NCI-H1694 (cell line): ENCODE results near the gene SULT6B1.
A peak's percentile ranks its signal among the peaks of the same experiment; 100 is the strongest.
"Not testable (repeated sequence)": the region's sequence is repeated elsewhere in the genome, so short reads cannot be mapped to it uniquely, and the experiment has no call there.

Experiments
- DNase-seq: peaks from one replicate; lab custom pipeline; 2025; lab: John Stamatoyannopoulos, UW

The SULT6B1 gene, protein sequence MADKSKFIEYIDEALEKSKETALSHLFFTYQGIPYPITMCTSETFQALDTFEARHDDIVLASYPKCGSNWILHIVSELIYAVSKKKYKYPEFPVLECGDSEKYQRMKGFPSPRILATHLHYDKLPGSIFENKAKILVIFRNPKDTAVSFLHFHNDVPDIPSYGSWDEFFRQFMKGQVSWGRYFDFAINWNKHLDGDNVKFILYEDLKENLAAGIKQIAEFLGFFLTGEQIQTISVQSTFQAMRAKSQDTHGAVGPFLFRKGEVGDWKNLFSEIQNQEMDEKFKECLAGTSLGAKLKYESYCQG

DNA sequence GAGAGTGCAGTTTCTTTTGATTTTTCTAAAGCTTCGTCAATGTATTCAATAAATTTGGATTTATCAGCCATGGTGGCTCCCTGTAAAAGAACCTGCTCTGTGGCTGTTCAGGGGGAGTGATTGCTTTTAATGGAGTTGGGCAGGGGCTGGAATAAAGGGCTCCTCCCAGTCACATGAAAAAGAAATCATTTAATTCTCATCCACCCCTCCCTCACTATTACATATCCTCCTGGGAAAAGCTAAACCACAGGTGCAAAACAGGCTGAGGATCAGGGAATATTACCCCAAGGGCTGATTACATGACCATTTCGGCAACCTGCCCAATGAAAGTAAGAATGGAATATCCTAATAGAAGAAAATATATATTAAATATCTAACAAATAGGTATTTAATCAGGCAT lies at the start of gene SULT6B1:
SULT6B1 (minus strand) TSS at position 101 of the 400 bp plus-strand sequence; CDS start at position 71, 30 bp downstream.
- no peak for DNase-seq

DNA sequence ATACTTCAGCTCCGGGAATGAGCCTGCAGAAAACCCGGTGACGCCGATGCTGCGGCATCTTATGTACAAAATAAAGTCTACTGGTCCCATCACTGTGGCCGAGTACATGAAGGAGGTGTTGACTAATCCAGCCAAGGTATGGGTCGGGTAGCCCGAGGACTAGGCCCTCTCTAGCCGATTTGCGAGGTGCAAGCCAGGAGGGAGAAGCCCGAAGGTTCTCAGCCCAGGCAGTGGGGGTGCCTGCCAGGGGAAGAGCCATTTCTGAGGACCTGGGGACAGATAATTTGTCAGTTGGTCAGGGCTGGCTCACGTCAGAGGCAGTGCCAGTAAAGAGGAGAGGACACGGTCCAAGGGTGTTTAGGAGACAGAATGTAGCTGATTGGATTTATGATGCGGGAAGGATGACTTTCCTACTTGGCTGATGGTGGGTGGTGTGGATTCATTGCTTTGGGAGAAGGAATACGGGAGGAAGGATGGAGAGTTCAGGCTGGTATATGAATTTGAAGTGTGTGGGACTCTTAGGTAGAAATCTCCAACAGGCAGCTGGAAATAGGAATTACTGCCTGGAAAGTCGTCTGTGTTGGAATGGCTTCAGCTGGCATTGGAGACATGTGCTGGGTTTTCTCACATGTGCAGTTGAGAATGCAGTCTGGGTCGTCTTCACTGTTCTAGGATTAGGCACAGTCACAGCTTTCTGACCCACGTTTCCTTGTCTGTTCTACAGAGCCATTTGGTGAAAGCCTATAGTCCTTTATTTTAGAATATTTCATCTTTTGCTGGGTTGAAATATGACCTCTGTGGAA lies 43.9 kb upstream of the SULT6B1 start:
- DNase-seq, result no peak

DNA sequence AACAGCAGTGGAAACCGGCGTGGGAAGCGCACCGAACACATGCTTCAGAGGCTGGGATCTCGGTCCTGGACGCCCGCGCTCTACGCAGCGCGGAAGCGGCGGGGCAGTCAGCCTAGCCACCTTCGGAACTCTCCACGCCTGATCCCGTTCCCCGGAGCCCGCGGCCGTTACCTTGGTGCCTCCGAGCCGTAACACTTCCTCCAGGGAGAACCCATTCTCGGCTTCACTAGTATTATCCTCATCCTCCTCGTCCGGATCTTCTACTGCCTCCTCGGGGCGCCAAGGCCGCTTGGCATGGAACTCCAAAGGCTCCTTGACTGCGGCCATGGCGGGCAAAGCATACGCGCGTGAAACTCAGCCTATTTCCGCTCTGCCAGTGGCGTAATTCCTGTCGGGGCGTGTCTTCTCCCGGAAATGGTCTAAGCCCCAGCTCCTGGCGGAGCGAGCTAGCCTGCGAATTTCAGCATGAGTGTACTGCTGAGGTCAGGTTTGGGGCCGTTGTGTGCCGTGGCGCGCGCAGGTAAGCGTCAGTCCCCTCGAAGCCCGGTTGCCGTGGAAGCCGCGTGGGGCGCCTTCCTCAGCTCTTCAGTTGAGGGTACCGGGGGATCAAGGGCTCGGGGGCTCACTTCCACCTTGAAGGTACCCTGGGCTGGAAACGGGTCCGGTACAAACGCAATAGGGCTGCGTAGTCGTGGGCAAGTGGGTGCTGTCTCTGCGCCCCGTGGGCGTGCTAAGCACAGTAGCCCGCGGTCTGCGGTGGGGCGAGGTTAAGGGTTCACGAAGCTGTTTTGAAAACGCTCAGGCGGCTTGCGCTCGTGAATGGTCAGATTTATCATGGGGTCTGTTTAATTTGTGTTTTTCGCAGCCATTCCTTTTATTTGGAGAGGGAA lies 43.0 kb upstream of the SULT6B1 start, which contains the start of the genes CEBPZ and NDUFAF7:
CEBPZ (minus strand) TSS at position 356 of the 890 bp plus-strand sequence; CDS start at position 327, 29 bp downstream.
NDUFAF7 (plus strand) TSS at position 418 of the 890 bp plus-strand sequence; CDS start at position 466, 48 bp downstream.
- peak; percentile 78 for DNase-seq

DNA sequence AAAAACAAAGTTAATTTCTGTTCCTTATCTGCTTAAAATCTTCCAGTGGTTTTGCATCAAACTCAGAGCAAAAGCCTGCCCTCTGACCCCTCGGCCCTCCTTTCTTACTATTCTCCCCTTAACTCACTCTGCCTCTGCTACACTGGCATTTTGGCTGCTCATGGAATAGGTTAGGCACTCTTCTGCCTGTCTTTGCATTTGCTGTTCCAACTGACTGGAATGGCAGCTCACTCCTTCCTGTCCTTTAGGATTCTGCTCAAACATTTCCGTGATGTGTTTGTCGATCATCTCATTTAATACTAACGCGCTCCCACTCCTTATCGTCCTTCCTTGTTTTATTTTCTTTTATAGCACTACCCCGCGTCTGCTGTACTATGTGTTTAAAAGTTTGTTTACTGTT lies 42.1 kb upstream of the SULT6B1 start:
- no peak for DNase-seq

GRCh38 chr2:37228788-37229187 lies 40.3 kb upstream of the SULT6B1 start:
- DNase-seq, result no peak

GRCh38 chr2:37226863-37227262 lies 38.4 kb upstream of the SULT6B1 start:
- no peak for DNase-seq

DNA sequence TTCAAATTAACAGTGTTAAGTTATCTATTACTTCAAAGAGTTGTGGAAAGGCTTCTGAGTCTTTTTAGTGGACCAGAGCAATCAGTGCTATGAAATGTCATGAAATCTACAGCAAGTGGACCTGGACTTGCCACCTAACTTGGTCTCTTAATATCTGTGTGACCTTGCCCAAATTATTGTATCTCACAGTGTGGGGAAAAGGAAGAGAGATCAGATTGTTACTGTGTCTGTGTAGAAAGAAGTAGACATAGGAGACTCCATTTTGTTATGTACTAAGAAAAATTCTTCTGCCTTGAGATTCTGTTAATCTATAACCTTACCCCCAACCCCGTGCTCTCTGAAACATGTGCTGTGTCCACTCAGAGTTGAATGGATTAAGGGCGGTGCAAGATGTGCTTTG lies 36.7 kb upstream of the SULT6B1 start:
- DNase-seq, result not testable (repeated sequence)

DNA sequence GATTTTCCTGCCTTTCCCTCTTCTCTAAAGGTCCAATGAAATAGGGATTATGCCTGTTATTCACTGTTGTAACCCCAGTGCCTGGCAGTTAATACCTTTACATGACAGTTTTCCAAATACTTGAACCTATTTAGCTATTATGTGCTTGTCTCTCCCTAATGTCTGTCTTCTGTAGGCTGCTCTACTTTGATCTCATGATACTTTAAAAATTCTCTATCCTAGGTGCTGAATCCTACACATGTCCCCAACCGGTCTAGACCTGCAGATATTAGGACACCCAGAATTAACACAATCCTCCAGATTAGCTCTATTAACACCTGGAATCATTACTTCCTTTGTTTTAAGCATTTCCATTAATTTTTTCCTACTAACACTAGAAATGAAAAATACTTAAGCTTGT lies 35.6 kb upstream of the SULT6B1 start:
- DNase-seq, result no peak

DNA sequence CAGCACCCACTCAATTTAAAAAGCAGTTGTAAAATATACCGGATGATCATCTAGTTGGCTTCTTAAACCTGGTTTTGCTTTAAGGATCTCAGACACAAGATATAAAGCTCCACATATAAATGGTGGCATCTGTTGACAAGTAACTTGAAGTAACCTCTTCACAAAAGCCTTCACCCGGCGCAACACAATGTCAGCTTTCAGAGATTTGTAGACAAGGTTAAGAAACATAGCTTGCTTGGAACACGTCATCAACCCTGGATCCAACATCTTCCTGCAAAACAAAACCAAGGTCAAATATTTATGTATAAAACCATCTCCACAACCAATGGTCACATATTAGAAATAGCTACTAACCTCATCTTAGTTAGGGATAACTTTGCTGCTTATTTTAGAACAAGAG lies 34.7 kb upstream of the SULT6B1 start:
- no peak for DNase-seq

DNA sequence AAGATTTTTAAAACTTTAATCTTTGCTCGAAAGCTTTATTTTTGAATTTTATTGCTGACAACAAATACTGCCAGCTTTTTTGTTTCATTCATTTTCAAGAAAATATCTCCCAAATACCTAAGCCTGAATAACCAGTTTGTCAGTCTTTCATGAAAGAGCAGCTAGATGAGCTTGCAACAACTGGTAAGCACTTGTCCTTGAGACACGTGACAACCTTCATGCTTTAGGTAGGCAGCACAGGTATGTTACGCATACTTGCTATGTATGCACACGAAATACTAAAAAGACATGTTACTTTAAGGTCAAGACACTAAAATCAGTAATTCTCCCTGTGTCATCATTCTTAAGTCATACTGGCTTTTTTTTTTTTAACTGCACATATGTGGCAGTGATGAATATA lies 30.6 kb upstream of the SULT6B1 start:
- no peak for DNase-seq

GRCh38 chr2:37215250-37215649 lies 26.8 kb upstream of the SULT6B1 start:
- DNase-seq, result no peak

DNA sequence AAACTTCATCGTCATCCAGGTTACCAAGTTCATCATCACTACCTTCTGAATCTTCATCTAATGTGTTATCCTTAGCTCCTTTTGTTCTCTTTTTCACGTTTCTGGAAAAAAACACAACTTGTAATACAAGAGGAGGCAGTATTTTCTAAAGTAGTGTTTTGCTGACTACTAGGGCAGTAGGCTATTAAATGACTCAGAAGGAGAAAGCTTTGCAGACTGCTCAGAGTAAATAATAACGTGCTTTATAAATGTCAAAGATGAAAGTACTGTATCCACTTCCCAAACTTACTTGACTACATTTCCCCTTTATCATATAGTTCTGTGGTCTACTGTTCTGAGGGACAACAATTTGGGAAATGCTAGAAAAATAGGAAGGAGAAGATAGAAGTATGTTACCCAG lies 23.5 kb upstream of the SULT6B1 start:
- no peak for DNase-seq

GRCh38 chr2:37211212-37211611 lies 22.7 kb upstream of the SULT6B1 start:
- DNase-seq, result no peak

DNA sequence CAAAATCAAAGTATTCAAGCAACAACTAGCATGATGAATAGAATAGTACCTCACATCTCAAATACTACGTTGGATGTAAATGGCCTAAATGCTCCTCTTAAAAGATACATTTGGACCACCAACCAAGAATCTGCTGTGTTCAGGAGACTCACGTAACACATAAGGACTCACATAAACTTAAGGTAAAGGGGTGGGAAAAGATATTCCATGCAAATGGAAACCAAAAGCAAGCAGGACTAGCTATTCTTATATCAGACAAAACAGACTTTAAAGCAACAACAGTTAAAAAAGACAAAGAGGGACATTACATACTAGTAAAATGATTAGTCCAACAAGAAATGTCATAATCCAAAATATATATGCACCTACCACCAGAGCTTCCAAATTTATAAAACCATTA lies 18.3 kb upstream of the SULT6B1 start:
- not testable (repeated sequence) for DNase-seq

DNA sequence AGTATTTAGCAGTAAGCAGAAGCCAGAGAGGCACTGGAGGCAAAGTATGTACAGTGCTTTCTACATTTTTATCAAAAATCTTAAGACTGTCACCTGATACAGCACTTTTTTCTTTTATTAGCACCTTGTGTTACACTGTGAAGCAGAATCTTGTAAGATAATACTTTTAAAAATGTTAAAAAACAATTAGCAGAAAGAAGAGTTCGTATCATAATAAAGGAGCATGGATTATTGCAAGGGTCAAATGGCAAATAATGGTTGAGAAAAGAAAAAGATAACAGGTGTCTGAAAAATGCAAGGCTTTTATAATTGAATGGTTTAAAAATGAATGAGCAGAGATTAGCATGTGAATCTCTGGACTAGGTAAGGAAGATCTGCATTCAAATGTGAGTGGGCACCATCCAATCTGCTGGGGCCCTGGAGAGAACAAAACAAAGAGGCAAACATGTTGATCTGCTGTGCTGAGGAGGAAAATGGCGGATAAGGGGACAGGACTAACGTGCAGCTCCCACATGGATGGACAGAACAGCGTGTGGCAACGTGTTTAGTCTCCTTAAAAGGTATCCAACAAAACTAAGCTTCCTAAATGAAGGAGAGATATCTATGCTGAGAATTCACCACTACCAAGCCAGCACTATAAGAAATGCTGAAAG lies 17.3 kb upstream of the SULT6B1 start:
- DNase-seq, result no peak

DNA sequence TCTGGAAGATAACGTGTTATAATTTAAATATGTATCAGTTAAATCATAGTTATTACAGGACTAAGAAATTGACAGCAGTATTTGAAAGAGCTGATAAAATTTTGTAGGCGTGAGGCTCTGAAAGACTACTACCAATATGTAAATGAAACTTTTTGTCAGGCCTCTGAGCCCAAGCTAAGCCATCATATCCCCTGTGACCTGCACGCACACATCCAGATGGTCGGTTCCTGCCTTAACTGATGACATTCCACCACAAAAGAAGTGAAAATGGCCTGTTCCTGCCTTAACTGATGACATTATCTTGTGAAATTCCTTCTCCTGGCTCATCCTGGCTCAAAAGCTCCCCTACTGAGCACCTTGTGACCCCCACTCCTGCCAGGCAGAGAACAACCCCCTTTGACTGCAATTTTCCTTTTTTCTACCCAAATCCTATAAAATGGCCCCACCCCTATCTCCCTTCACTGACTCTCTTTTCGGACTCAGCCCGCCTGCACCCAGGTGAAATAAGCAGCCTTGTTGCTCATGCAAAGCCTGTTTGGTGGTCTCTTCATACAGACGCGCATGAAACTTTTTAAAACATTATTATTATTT lies 16.7 kb upstream of the SULT6B1 start:
- DNase-seq, result not testable (repeated sequence)

DNA sequence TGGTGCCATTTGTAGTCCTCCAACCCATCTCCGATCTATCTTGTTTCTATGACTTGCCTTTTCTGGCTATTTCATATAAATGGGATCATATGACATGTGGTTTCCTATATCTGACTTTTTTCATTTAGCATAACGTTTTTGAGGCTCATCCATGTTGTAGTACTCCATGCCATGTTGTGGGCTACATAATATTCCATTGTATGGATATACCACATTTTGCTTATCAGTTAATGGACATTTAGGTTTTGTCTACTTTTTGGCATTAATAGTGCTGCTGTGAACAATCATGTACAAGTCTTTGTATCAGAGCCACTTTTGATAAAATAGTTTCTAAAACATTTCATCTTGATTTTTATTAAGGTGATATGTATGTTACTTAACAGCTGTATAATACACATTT lies 15.2 kb upstream of the SULT6B1 start:
- DNase-seq, result no peak

DNA sequence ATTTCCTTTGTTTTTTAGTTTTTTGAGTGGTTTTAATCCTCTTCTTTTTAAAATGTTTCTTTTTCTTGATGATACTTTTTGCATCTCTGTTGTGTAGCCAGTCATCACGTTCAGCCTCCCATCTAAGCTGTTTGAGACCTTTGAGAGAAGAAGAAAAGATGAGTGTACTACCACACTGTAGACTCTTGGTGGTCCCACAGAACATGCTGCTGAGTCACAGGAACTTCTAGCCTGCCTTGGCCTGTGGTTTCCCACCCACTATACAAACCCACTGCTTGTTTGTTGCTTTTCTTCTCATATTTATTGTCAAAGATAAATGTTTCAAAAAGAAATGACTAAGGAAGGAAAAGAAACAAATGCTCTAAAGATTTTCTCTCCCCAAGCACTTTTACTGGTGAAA lies 13.3 kb upstream of the SULT6B1 start:
- no peak for DNase-seq

DNA sequence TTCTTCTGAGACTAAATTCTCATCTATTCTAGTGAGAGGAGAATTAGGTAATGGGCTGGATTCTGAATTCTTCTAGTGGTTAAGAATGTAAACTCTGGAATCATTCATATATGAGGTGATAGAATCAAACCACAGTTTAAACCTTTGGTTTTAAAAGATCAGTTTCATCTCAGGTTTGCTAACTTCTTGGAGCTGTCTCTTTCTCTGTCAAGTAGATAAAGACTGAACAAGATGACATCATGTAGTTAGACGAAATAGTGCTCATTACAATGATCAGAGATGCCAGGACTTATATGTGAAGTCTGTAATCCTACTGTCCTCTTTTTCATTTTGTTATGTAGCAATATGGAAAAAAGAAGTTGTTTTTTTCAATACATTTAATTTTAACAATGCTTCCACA lies 12.7 kb upstream of the SULT6B1 start:
- no peak for DNase-seq

DNA sequence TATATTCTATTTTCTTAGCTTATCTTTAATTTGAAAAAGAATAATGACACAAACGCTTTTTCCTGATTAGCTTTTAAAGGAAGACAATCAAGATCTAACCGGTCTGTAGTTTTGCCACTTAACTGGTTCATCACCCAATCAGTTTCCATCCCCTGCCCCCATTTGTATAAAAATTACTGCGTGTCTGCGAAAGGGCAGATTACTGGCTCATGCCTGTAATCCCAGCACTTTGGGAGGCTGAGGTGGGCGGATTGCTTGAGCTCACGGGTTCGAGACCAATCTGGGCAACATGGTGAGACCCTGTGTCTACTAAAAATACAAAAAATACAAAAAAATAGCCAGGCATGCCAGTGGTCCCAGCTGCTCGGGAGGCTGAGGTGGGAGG lies 10.2 kb upstream of the SULT6B1 start:
- no peak for DNase-seq
